ENCODE data around the gene HOXC12. TPM values are rescaled to one million over a fixed set of nuclear protein-coding genes. Genes with fewer than 3 reads are reported as not detected.

The HOXC12 gene
- total RNA-seq, 4 donors from 2014 or later: not detected

GRCh38 chr12:53989227-53990113, 34.8 kb downstream of the HOXC12 start:
- Histone ChIP-seq H3K9me3 (no peaks in the 10 kb centered on the region), H3K27ac (no peak overlapping the region), H3K4me1 (peaks cover 19 to 22% of the 10 kb centered on the region in 2 donors), H3K4me3 (replicated peaks in 1 of 3) (no peak overlapping the region), H3K27me3 (peaks cover 85% of the 10 kb centered on the region), H3K36me3 (no peaks in the 10 kb centered on the region)
- TF ChIP-seq CTCF (IDR thresholded peaks at IDR 0.05) (peak in 1 of 6 experiments; percentile 34), POLR2A (IDR thresholded peaks at IDR 0.05) (no peak)
- WGBS, 2 donors: 6% methylated on average over 28 of the region's 28 CpGs
- peak in 1 of 2 donors; percentile 30 for DNase-seq
- intact Hi-C loops (cut with DNase I): loop anchor here (10.0 kb wide), 1 partner anchor 225 kb away; no protein-coding TSS in a partner anchor

- DNase-seq: no peak
- Histone ChIP-seq H3K36me3 (no peaks in the 10 kb centered on the region), H3K4me1 (peaks cover 16 to 22% of the 10 kb centered on the region in 2 donors), H3K4me3 (replicated peaks in 1 of 3) (no peak overlapping the region), H3K9me3 (no peaks in the 10 kb centered on the region), H3K27me3 (peaks cover 87% of the 10 kb centered on the region), H3K27ac (no peak overlapping the region)
- TF ChIP-seq POLR2A (IDR thresholded peaks at IDR 0.05): no peak
- no peak for TF ChIP-seq CTCF (IDR thresholded peaks at IDR 0.05)
- intact Hi-C loops (cut with DNase I): no loop called here
- 10 to 11% methylated on average over 16 to 22 of the region's 27 CpGs for WGBS, 2 donors
These were observed 35.8 kb downstream of the HOXC12 start for GRCh38 chr12:53990311-53991076.

GRCh38 chr12:53991077-53991460, 36.4 kb downstream of the HOXC12 start:
- Histone ChIP-seq H3K36me3 (no peaks in the 10 kb centered on the region), H3K4me1 (peaks cover 10 to 22% of the 10 kb centered on the region in 2 donors), H3K9me3 (no peaks in the 10 kb centered on the region), H3K4me3 (replicated peaks in 1 of 3) (no peak overlapping the region), H3K27me3 (peaks cover 86% of the 10 kb centered on the region), H3K27ac (no peak overlapping the region)
- intact Hi-C loops (cut with DNase I): no loop called here
- 3 to 5% methylated on average over 7 to 8 of the region's 8 CpGs for WGBS, 2 donors
- TF ChIP-seq CTCF (IDR thresholded peaks at IDR 0.05) (no peak), POLR2A (IDR thresholded peaks at IDR 0.05) (no peak)
- no peak for DNase-seq

- no peak for TF ChIP-seq CTCF (IDR thresholded peaks at IDR 0.05)
- TF ChIP-seq POLR2A (IDR thresholded peaks at IDR 0.05): no peak
- Histone ChIP-seq H3K27me3 (peaks cover 86% of the 10 kb centered on the region), H3K9me3 (no peaks in the 10 kb centered on the region), H3K4me3 (replicated peaks in 1 of 3) (no peak overlapping the region), H3K27ac (no peak overlapping the region), H3K36me3 (no peaks in the 10 kb centered on the region), H3K4me1 (peaks cover 7 to 28% of the 10 kb centered on the region in 2 donors)
- intact Hi-C loops (cut with DNase I): no loop called here
- WGBS, 2 donors: 23 to 30% methylated on average over 7 of the region's 7 CpGs
- DNase-seq: no peak
These were observed 37.7 kb downstream of the HOXC12 start for GRCh38 chr12:53992377-53992889.

Data from thyroid gland (tissue), 4 donors.